MCF 10A (cell line): ENCODE data around the gene ARHGEF7. TPM values are rescaled to one million over a fixed set of nuclear protein-coding genes. Genes with fewer than 3 reads are reported as not detected.
"Not testable (repeated sequence)": the region's sequence is repeated elsewhere in the genome, so short reads cannot be mapped to it uniquely, and the experiment has no call there.

Experiments used
- BruUV-seq: library from RNA; stranded (reverse); fragments of 400-500 nt; replicated peaks from 2 replicates; lab custom pipeline; 2021; lab: Mats Ljungman, UMichigan
- CTCF ChIA-PET: fragments of 300-600 bp; sonication (Branson Sonifier 250); formaldehyde crosslinking; extraction: SDS; loops from one replicate; lab custom pipeline; 2021; ENCODE audit warnings: antibody characterized with exemption, inconsistent platforms; lab: Yijun Ruan, JAX
- POLR2A ChIA-PET: fragments of 300-600, 350-650 bp; sonication (Branson Sonifier 250); formaldehyde crosslinking; extraction: SDS; loops from one replicate; lab custom pipeline; 2020; ENCODE audit warnings: antibody characterized with exemption, inconsistent platforms; lab: Yijun Ruan, JAX
- DNase-seq: peaks from one replicate; pipeline ENCODE4 v3.0.0-alpha.2; 2018; ENCODE audit not compliant: unreplicated experiment
- H3K27ac Mint-ChIP-seq: one replicate; pipeline ENCODE4 v1.8.0; 2022; ENCODE audit warnings: mild to moderate bottlenecking, low read depth, mixed read lengths; ENCODE audit not compliant: unreplicated experiment
- H3K27me3 Mint-ChIP-seq: one replicate; pipeline ENCODE4 v1.8.0; 2022; ENCODE audit warnings: mixed read lengths; ENCODE audit not compliant: insufficient read depth, unreplicated experiment
- H3K36me3 Mint-ChIP-seq: one replicate; pipeline ENCODE4 v1.8.0; 2022; ENCODE audit warnings: mild to moderate bottlenecking, moderate library complexity, mixed read lengths; ENCODE audit not compliant: insufficient read depth, unreplicated experiment
- H3K4me1 Mint-ChIP-seq: one replicate; pipeline ENCODE4 v1.8.0; 2022; ENCODE audit warnings: mixed read lengths; ENCODE audit not compliant: insufficient read depth, unreplicated experiment
- H3K4me3 Mint-ChIP-seq: one replicate; pipeline ENCODE4 v1.8.0; 2022; ENCODE audit warnings: mild to moderate bottlenecking, moderate library complexity, mixed read lengths; ENCODE audit not compliant: unreplicated experiment
- H3K9me3 Mint-ChIP-seq: one replicate; pipeline ENCODE4 v1.8.0; 2022; ENCODE audit warnings: mixed read lengths; ENCODE audit not compliant: unreplicated experiment
- intact Hi-C: fragments of 100-400 bp; cut with micrococcal nuclease; formaldehyde crosslinking; loops from 2 replicates; pipeline ENCODE4 v1.14.1; 2022
- total RNA-seq: library from RNA; stranded (reverse); gene quantifications from 2 replicates; pipeline ENCODE4 v1.2.3, GENCODE V29; 2022
- TF ChIP-seq, protein P1 (sequence below): fragments of 200-600 bp; IDR thresholded peaks from one replicate; pipeline ENCODE4 v1.8.0; 2022; ENCODE audit warnings: antibody characterized with exemption, mild to moderate bottlenecking; ENCODE audit not compliant: unreplicated experiment

ARHGEF7 gene
- total RNA-seq, 1 experiment from 2014 or later, result 43.5 TPM

- ChIA-PET CTCF (interaction anchor here (0.6 to 1.8 kb wide), 4 partner anchors 11 to 247 kb away, joined by 3 to 5 read pairs (median 4); no protein-coding TSS in a partner anchor), POLR2A (interaction anchor here (1.2 kb wide), 1 partner anchor 18 kb away, joined by 3 read pairs; no protein-coding TSS in a partner anchor)
- no peaks in the 10 kb centered on the region for H3K27me3 Mint-ChIP-seq
- intact Hi-C loops, result no loop called here
- no peak overlapping the region for H3K27ac Mint-ChIP-seq
- BruUV-seq, result no TSS peak
- H3K4me1 Mint-ChIP-seq, result peaks cover 18% of the 10 kb centered on the region
- TF ChIP-seq, protein P1, sequence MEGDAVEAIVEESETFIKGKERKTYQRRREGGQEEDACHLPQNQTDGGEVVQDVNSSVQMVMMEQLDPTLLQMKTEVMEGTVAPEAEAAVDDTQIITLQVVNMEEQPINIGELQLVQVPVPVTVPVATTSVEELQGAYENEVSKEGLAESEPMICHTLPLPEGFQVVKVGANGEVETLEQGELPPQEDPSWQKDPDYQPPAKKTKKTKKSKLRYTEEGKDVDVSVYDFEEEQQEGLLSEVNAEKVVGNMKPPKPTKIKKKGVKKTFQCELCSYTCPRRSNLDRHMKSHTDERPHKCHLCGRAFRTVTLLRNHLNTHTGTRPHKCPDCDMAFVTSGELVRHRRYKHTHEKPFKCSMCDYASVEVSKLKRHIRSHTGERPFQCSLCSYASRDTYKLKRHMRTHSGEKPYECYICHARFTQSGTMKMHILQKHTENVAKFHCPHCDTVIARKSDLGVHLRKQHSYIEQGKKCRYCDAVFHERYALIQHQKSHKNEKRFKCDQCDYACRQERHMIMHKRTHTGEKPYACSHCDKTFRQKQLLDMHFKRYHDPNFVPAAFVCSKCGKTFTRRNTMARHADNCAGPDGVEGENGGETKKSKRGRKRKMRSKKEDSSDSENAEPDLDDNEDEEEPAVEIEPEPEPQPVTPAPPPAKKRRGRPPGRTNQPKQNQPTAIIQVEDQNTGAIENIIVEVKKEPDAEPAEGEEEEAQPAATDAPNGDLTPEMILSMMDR, result no peak
- no peaks in the 10 kb centered on the region for H3K9me3 Mint-ChIP-seq
- H3K4me3 Mint-ChIP-seq, result no peak overlapping the region
- peaks cover 10% of the 10 kb centered on the region for H3K36me3 Mint-ChIP-seq
- DNase-seq, result no peak
Measured at GRCh38 chr13:111186305-111186935, 71.3 kb downstream of the ARHGEF7 start.

DNA sequence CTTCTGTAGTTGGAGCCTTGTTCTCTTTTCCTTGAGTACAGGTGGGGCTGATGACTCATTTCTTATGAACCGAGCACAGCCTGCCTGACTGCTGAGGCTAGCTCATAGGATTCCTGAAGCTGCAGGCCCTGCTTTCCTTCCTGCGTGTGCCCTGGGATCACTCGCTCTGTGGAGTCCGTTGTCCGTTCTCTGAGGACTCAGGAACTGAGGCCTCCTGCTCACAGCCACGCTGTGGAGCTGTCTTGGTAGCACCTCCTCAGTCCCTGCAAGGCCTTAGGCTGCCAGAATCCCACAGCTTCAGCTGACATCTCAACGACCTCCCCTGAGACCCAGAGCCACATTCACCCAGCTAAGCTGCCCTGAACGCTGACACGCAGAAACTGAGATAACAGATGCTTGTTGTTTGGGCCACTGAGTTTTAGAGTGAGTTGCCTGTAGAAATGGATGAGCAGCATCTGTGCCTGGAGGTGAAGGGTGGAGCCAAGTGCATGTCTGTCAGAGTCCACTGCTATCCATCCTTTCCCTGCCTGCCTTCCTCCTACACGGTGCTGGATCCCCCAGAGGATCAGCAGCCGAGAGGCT is 72.9 kb downstream of the ARHGEF7 start:
- DNase-seq, result peak; percentile 63
- TF ChIP-seq, protein P1, result no peak
- ChIA-PET POLR2A (interaction anchor here (0.7 to 1.1 kb wide), 2 partner anchors 9 to 15 kb away, joined by 3 read pairs; no protein-coding TSS in a partner anchor), CTCF (interaction anchor here (0.6 to 3.4 kb wide), 5 partner anchors 20 to 152 kb away, joined by 3 to 11 read pairs (median 4); no protein-coding TSS in a partner anchor)
- H3K27ac Mint-ChIP-seq, result peak overlapping the region; percentile 67
- no peaks in the 10 kb centered on the region for H3K27me3 Mint-ChIP-seq
- H3K9me3 Mint-ChIP-seq, result no peaks in the 10 kb centered on the region
- H3K4me1 Mint-ChIP-seq, result peaks cover 18% of the 10 kb centered on the region
- BruUV-seq, result no TSS peak
- intact Hi-C loops, result loop anchor here (2.0 kb wide), 1 partner anchor 29 kb away; no protein-coding TSS in a partner anchor
- no peak overlapping the region for H3K4me3 Mint-ChIP-seq
- peaks cover 8% of the 10 kb centered on the region for H3K36me3 Mint-ChIP-seq

DNA sequence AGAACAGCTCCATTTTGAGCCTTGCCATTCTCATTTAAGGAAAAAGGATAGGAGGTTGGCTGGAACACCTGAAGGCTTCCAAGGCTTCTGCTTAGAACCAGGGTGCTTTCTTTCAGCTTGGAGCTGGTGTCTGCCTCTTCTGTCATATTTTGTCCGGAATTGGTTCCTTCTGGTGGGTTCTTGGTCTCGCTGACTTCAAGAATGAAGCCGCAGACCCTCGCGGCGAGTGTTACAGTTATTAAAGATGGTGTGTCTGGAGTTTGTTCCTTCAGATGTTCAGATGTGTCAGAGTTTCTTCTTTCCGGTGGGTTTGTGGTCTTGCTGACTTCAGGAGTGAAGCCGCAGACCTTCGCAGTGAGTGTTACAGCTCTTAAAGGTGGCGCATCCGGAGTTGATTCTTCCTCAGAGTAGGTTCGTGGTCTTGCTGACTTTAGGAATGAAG is 74.0 kb downstream of the ARHGEF7 start:
- not testable (repeated sequence) for BruUV-seq, H3K27me3 Mint-ChIP-seq, DNase-seq, H3K27ac Mint-ChIP-seq, H3K36me3 Mint-ChIP-seq, H3K4me3 Mint-ChIP-seq, H3K9me3 Mint-ChIP-seq
- POLR2A ChIA-PET, result interaction anchor here (1.1 to 1.5 kb wide), 2 partner anchors 14 to 276 kb away, joined by 3 read pairs; no protein-coding TSS in a partner anchor
- peaks cover 27% of the 10 kb centered on the region for H3K4me1 Mint-ChIP-seq
- CTCF ChIA-PET, result interaction anchor here (1.8 to 3.4 kb wide), 2 partner anchors 10 to 121 kb away, joined by 7 to 11 read pairs; no protein-coding TSS in a partner anchor
- intact Hi-C loops, result loop anchor here (2.0 kb wide), 1 partner anchor 28 kb away; no protein-coding TSS in a partner anchor

DNA sequence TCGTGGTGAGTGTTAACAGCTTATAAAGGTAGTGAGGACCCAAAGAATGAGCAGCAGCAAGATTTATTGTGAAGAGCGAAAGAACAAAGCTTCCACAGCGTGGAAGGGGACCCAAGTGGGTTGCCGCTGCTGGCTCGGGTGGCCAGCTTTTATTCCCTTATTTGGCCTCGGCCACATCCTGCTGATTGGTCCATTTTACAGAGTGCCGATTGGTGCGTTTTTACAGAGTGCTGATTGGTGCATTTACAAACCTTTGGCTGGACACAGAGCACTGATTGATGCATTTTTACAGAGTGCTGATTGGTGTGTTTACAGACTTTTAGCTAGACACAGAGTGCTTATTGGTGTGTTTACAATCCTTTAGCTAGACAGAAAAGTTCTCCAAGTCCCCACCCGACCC is 74.4 kb downstream of the ARHGEF7 start:
- H3K27me3 Mint-ChIP-seq, DNase-seq, H3K27ac Mint-ChIP-seq, BruUV-seq, H3K36me3 Mint-ChIP-seq, H3K9me3 Mint-ChIP-seq, H3K4me3 Mint-ChIP-seq: not testable (repeated sequence)
- ChIA-PET CTCF (interaction anchor here (1.8 to 3.4 kb wide), 2 partner anchors 10 to 122 kb away, joined by 7 to 11 read pairs; no protein-coding TSS in a partner anchor), POLR2A (interaction anchor here (1.1 to 1.5 kb wide), 2 partner anchors 14 to 276 kb away, joined by 3 read pairs; no protein-coding TSS in a partner anchor)
- peaks cover 31% of the 10 kb centered on the region for H3K4me1 Mint-ChIP-seq
- intact Hi-C loops, result loop anchor here (2.0 kb wide), 1 partner anchor 27 kb away; no protein-coding TSS in a partner anchor

GRCh38 chr13:111193223-111193622 is 78.1 kb downstream of the ARHGEF7 start:
- POLR2A ChIA-PET, DNase-seq, BruUV-seq, H3K4me3 Mint-ChIP-seq, intact Hi-C loops, H3K9me3 Mint-ChIP-seq, CTCF ChIA-PET, H3K27me3 Mint-ChIP-seq: not testable (repeated sequence)
- peaks cover 24% of the 10 kb centered on the region for H3K4me1 Mint-ChIP-seq
- peak overlapping the region; percentile 27 for H3K27ac Mint-ChIP-seq
- peaks cover 18% of the 10 kb centered on the region for H3K36me3 Mint-ChIP-seq

DNA sequence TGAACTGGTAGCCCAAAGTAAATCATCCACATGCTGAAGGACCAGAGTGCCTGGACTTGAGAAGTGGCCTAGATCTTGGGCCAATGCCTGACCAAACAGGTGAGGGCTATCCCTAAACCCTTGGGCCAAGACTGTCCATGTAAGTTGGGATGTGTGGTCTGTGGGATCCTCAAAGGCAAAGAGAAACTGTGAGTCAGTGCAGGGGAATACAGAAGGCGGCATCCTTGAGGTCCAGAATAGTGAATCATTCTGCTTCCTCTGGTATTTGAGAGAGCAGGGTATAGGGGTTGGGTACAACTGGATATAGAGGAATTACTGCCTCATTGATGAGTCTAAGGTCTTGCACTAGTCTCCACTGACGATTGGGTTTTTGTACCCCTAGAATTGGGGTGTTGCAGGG is 79.5 kb downstream of the ARHGEF7 start:
- Mint-ChIP-seq H3K36me3 (peaks cover 16% of the 10 kb centered on the region), H3K4me1 (peaks cover 20% of the 10 kb centered on the region), H3K27ac (peak overlapping the region; percentile 27)
- H3K9me3 Mint-ChIP-seq, BruUV-seq, intact Hi-C loops, H3K27me3 Mint-ChIP-seq, CTCF ChIA-PET, POLR2A ChIA-PET, H3K4me3 Mint-ChIP-seq: not testable (repeated sequence)
- DNase-seq, result peak; percentile 64

- H3K27ac Mint-ChIP-seq, H3K9me3 Mint-ChIP-seq, intact Hi-C loops, BruUV-seq, DNase-seq, H3K27me3 Mint-ChIP-seq, POLR2A ChIA-PET, H3K4me3 Mint-ChIP-seq: not testable (repeated sequence)
- CTCF ChIA-PET, result interaction anchor here (0.6 to 1.7 kb wide), 4 partner anchors 9 to 283 kb away, joined by 4 to 7 read pairs (median 5); no protein-coding TSS in a partner anchor
- peaks cover 33% of the 10 kb centered on the region for H3K4me1 Mint-ChIP-seq
- peaks cover 16% of the 10 kb centered on the region for H3K36me3 Mint-ChIP-seq
Measured at GRCh38 chr13:111198732-111199378, 83.7 kb downstream of the ARHGEF7 start.
